ENCODE data around the gene SLX4. TPM values are rescaled to one million over a fixed set of nuclear protein-coding genes. Genes with fewer than 3 reads are reported as not detected.
A peak's percentile ranks its signal among the peaks of the same experiment; 100 is the strongest.
"Not testable (repeated sequence)": the region's sequence is repeated elsewhere in the genome, so short reads cannot be mapped to it uniquely, and the experiment has no call there.

The SLX4 gene
- total RNA-seq, 4 donors from 2014 or later, result 1.4 to 5.6 (median 3.2) TPM

- H3K4me3 ChIP-seq, result peak overlapping the region; percentile 92 to 93
- H3K27ac ChIP-seq, result no peak overlapping the region
- TF ChIP-seq POLR2AphosphoS5 (IDR thresholded peaks at IDR 0.05), result no peak
- no peak for TF ChIP-seq EP300 (IDR thresholded peaks at IDR 0.05)
- TF ChIP-seq, protein P1, sequence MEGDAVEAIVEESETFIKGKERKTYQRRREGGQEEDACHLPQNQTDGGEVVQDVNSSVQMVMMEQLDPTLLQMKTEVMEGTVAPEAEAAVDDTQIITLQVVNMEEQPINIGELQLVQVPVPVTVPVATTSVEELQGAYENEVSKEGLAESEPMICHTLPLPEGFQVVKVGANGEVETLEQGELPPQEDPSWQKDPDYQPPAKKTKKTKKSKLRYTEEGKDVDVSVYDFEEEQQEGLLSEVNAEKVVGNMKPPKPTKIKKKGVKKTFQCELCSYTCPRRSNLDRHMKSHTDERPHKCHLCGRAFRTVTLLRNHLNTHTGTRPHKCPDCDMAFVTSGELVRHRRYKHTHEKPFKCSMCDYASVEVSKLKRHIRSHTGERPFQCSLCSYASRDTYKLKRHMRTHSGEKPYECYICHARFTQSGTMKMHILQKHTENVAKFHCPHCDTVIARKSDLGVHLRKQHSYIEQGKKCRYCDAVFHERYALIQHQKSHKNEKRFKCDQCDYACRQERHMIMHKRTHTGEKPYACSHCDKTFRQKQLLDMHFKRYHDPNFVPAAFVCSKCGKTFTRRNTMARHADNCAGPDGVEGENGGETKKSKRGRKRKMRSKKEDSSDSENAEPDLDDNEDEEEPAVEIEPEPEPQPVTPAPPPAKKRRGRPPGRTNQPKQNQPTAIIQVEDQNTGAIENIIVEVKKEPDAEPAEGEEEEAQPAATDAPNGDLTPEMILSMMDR (IDR thresholded peaks at IDR 0.05), result no peak
- no peak for TF ChIP-seq POLR2A (IDR thresholded peaks at IDR 0.05)
- H3K36me3 ChIP-seq, result no peaks in the 10 kb centered on the region
- H3K9me3 ChIP-seq, result no peaks in the 10 kb centered on the region
- ATAC-seq, result no peak
- H3K4me1 ChIP-seq, result peaks cover 0 to 29% (median 8%) of the 10 kb centered on the region in 3 donors
- 86 to 90% methylated on average over 15 to 19 of the region's 34 CpGs for WGBS, 2 donors (ENCODE audit: low coverage in 1 of 2)
- H3K27me3 ChIP-seq, result no peaks in the 10 kb centered on the region
Observed at GRCh38 chr16:3612510-3613466, 1.4 kb upstream of the SLX4 start.

DNA sequence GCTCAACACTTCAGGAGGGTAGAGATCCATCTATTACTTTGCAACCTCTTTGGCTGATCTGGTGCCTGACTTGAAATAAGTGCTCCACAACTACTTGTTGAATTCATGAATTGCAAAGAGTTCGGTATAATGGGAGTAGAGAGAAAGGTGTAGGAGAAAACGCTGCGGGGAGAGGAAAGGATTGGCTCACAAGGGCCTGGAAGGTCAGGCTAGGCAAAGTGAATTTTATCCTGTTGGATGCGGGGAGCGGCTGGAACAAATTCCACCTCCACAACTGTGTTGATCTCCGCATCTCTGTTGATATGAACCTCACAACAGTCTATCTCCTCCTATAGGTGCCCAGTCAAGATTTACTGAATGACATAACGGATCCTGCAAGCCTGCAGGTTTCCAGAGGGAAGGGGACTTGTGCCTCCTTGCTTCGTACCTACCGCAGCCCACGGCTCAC is 684 bp downstream of the SLX4 start:
- no peaks in the 10 kb centered on the region for H3K27me3 ChIP-seq
- 3 to 7% methylated on average over 6 of the region's 10 CpGs for WGBS, 2 donors (ENCODE audit: low coverage in 1 of 2)
- H3K4me1 ChIP-seq, result peaks cover 0 to 29% (median 8%) of the 10 kb centered on the region in 3 donors
- no peaks in the 10 kb centered on the region for H3K9me3 ChIP-seq
- H3K4me3 ChIP-seq, result peak overlapping the region; percentile 92 to 93
- no peak for ATAC-seq
- H3K27ac ChIP-seq, result peak overlapping the region in 3 of 4 donors; percentile 78 to 87 (median 84)
- H3K36me3 ChIP-seq, result peaks cover 0 to 8% of the 10 kb centered on the region in 2 donors
- TF ChIP-seq, protein P1 (IDR thresholded peaks at IDR 0.05), result no peak
- TF ChIP-seq POLR2AphosphoS5 (IDR thresholded peaks at IDR 0.05) (no peak), EP300 (IDR thresholded peaks at IDR 0.05) (no peak), POLR2A (IDR thresholded peaks at IDR 0.05) (no peak)

- H3K9me3 ChIP-seq, result no peaks in the 10 kb centered on the region
- H3K27me3 ChIP-seq, result no peaks in the 10 kb centered on the region
- WGBS, 2 donors (ENCODE audit: low coverage in 1 of 2), result 59 to 68% methylated on average over 10 to 14 of the region's 14 CpGs
- H3K4me3 ChIP-seq, result peak overlapping the region in 1 of 2 donors; percentile 93
- H3K4me1 ChIP-seq, result peaks cover 0 to 29% (median 8%) of the 10 kb centered on the region in 3 donors
- TF ChIP-seq POLR2A (IDR thresholded peaks at IDR 0.05), result no peak
- no peak for TF ChIP-seq EP300 (IDR thresholded peaks at IDR 0.05)
- TF ChIP-seq, protein P1 (IDR thresholded peaks at IDR 0.05), result no peak
- TF ChIP-seq POLR2AphosphoS5 (IDR thresholded peaks at IDR 0.05), result no peak
- no peak overlapping the region for H3K27ac ChIP-seq
- no peak for ATAC-seq
- H3K36me3 ChIP-seq, result peaks cover 0 to 12% of the 10 kb centered on the region in 2 donors
Observed at GRCh38 chr16:3609895-3610697, 1.3 kb downstream of the SLX4 start.

GRCh38 chr16:3608976-3609375 is 2.4 kb downstream of the SLX4 start:
- not testable (repeated sequence) for H3K9me3 ChIP-seq, H3K4me3 ChIP-seq, H3K27ac ChIP-seq, H3K27me3 ChIP-seq, ATAC-seq
- Histone ChIP-seq H3K4me1 (peaks cover 0 to 29% (median 8%) of the 10 kb centered on the region in 3 donors), H3K36me3 (peaks cover 0 to 23% of the 10 kb centered on the region in 2 donors)
- WGBS, 2 donors (ENCODE audit: low coverage in 1 of 2), result 93 to 100% methylated on average over 5 to 7 of the region's 13 CpGs

GRCh38 chr16:3608069-3608468 is 3.3 kb downstream of the SLX4 start:
- WGBS, 2 donors (ENCODE audit: low coverage in 1 of 2), result 80 to 82% methylated on average over 4 to 5 of the region's 5 CpGs
- Histone ChIP-seq H3K9me3 (no peaks in the 10 kb centered on the region), H3K27me3 (no peaks in the 10 kb centered on the region), H3K4me3 (no peak overlapping the region), H3K4me1 (peaks cover 0 to 24% (median 8%) of the 10 kb centered on the region in 3 donors), H3K27ac (no peak overlapping the region), H3K36me3 (peaks cover 0 to 33% of the 10 kb centered on the region in 2 donors)
- no peak for TF ChIP-seq EP300 (IDR thresholded peaks at IDR 0.05)
- TF ChIP-seq POLR2AphosphoS5 (IDR thresholded peaks at IDR 0.05), result no peak
- TF ChIP-seq POLR2A (IDR thresholded peaks at IDR 0.05), result no peak
- TF ChIP-seq, protein P1 (IDR thresholded peaks at IDR 0.05), result no peak
- no peak for ATAC-seq

Measured in gastroesophageal sphincter (tissue), 4 donors.